ENCODE data around the gene DEAF1.

GRCh38 chr11:733072-733471 lies 38.0 kb upstream of the DEAF1 start:
- TF ChIP-seq ZNF883 (CRISPR knock-in tag; IDR thresholded peaks at IDR 0.05; ENCODE audit: not compliant biosample characterization) = no peak
- TF ChIP-seq EP300 (IDR thresholded peaks at IDR 0.05; ENCODE audit: low read depth in 2 of 2, low read length in 2 of 2) = no peak
- TF ChIP-seq EP300 (CRISPR knock-in tag; IDR thresholded peaks at IDR 0.05; ENCODE audit: borderline replicate concordance) = no peak
- TF ChIP-seq MAX (IDR thresholded peaks at IDR 0.05) = no peak
- no peak for TF ChIP-seq MEIS1 (CRISPR knock-in tag; IDR thresholded peaks at IDR 0.05; ENCODE audit: borderline replicate concordance)
